GM12878 (cell line): Measurements from ENCODE around the gene SLC38A3. TPM values are rescaled to one million over a fixed set of nuclear protein-coding genes. Genes with fewer than 3 reads are reported as not detected.

Experiments used
- ATAC-seq: fragments of 200-7000 bp; cut with Tn5 transposase; 3 replicates; pipeline ENCODE4 v1.9.1; 2020; ENCODE audit warnings: mild to moderate bottlenecking, moderate library complexity
- BruUV-seq: library from RNA; stranded (reverse); fragments of 400-500 nt; replicated peaks from 2 replicates; lab custom pipeline; 2021; lab: Mats Ljungman, UMichigan
- CTCF ChIA-PET: fragments of 300-600 bp; sonication (Branson Sonifier 250); formaldehyde crosslinking; extraction: SDS; loops from one replicate; lab custom pipeline; 2021; ENCODE audit warnings: inconsistent platforms; lab: Yijun Ruan, JAX
- POLR2A ChIA-PET: fragments of 350-600 bp; formaldehyde crosslinking; extraction: SDS; loops from one replicate; lab custom pipeline; 2021; ENCODE audit warnings: inconsistent platforms; lab: Charles Lee
- RAD21 ChIA-PET: fragments of 300-600 bp; sonication (Branson Sonifier 250); formaldehyde crosslinking; loops from one replicate; lab custom pipeline; 2023; ENCODE audit warnings: antibody characterized with exemption; ENCODE audit not compliant: unreplicated experiment; lab: Charles Lee
- SMC1A ChIA-PET: fragments of 300-600 bp; sonication (Branson Sonifier 250); formaldehyde crosslinking; loops from one replicate; lab custom pipeline; 2023; ENCODE audit not compliant: unreplicated experiment, uncharacterized antibody; lab: Charles Lee
- DNase-seq: peaks from one replicate; pipeline ENCODE4 v3.0.0-alpha.2; 2011; ENCODE audit warnings: low read depth, low spot score
- FAIRE-seq: peaks from 3 replicates; lab custom pipeline; 2011; peaks lifted over from hg19 to GRCh38; lab: Jason Lieb, UNC
- H2AFZ ChIP-seq: 2 replicates; pipeline ENCODE4 v1.6.0; 2011; ENCODE audit warnings: low read depth, low read length, control low read depth; ENCODE audit not compliant: control insufficient read depth
- H3K27ac ChIP-seq: 2 replicates; pipeline ENCODE4 v1.5.1; 2011; ENCODE audit warnings: control low read depth; ENCODE audit not compliant: control insufficient read depth, insufficient read depth
- H3K27me3 ChIP-seq, 2 experiments: replicated peaks in 1 of 2; 2 replicates each; pipeline versions ENCODE4 v1.6.0 to v1.6.1; 2011; ENCODE audit warnings: low read length in 1 of 2; ENCODE audit not compliant: control insufficient read depth in 2 of 2, insufficient read depth in 2 of 2
- H3K36me3 ChIP-seq, 2 experiments: 2 replicates each; pipeline ENCODE4 v1.5.1; 2011; ENCODE audit warnings: low read length in 1 of 2; ENCODE audit not compliant: control insufficient read depth in 2 of 2, insufficient read depth in 2 of 2
- H3K4me1 ChIP-seq: 2 replicates; pipeline ENCODE4 v1.6.1; 2011; ENCODE audit warnings: mild to moderate bottlenecking, low read length, moderate library complexity, mixed read lengths; ENCODE audit not compliant: control insufficient read depth, insufficient read depth
- H3K4me2 ChIP-seq: 2 replicates; pipeline ENCODE4 v1.6.0; 2011; ENCODE audit warnings: control low read depth; ENCODE audit not compliant: control insufficient read depth, insufficient read depth
- H3K4me3 ChIP-seq: fragments of 200-600 bp; sonication (generic); 2 replicates; pipeline ENCODE4 v1.5.1; 2016
- H3K79me2 ChIP-seq: 2 replicates; pipeline ENCODE4 v1.6.0; 2011; ENCODE audit warnings: low read length; ENCODE audit not compliant: control insufficient read depth, insufficient read depth
- H3K9ac ChIP-seq: 2 replicates; pipeline ENCODE4 v1.8.0; 2011; ENCODE audit warnings: low read length, control low read depth, mixed read lengths; ENCODE audit not compliant: control insufficient read depth, insufficient read depth
- H3K9me3 ChIP-seq: replicated peaks from 3 replicates; pipeline ENCODE4 v1.5.1; 2011; ENCODE audit warnings: mild to moderate bottlenecking, low read length; ENCODE audit not compliant: control insufficient read depth, insufficient read depth
- H4K20me1 ChIP-seq: 2 replicates; pipeline ENCODE4 v1.6.0; 2011; ENCODE audit not compliant: control insufficient read depth, insufficient read depth
- EP300 ChIP-seq, 2 experiments: fragments of 150-350 bp in 1 of 2; IDR thresholded peaks; 2 replicates each; pipeline ENCODE4 v1.6.1; 2011 to 2012; ENCODE audit warnings: low read depth in 2 of 2, low read length in 2 of 2, borderline replicate concordance in 1 of 2, improper control_type of control experiment in 1 of 2, inconsistent platforms in 1 of 2; ENCODE audit not compliant: control insufficient read depth in 1 of 2
- FOXK2 ChIP-seq: fragments of 450-650 bp; IDR thresholded peaks from 2 replicates; pipeline ENCODE4 v1.6.1; 2017; ENCODE audit warnings: mild to moderate bottlenecking, moderate library complexity
- IKZF2 ChIP-seq, 2 experiments: fragments of 450-650 bp; IDR thresholded peaks; 2 replicates each; pipeline ENCODE4 v1.6.1; 2017; ENCODE audit warnings: mild to moderate bottlenecking in 2 of 2, moderate library complexity in 2 of 2
- LARP7 ChIP-seq: fragments of 450-650 bp; IDR thresholded peaks from 2 replicates; pipeline ENCODE4 v1.6.1; 2017; ENCODE audit warnings: mild to moderate bottlenecking
- MTA2 ChIP-seq: fragments of 450-650 bp; IDR thresholded peaks from 2 replicates; pipeline ENCODE4 v1.6.1; 2016; ENCODE audit warnings: low read depth, mild to moderate bottlenecking, moderate library complexity
- YY1 ChIP-seq: IDR thresholded peaks from 2 replicates; pipeline ENCODE4 v1.6.1; 2011; ENCODE audit warnings: low read depth, mild to moderate bottlenecking, low read length
- WGBS: methylation state at CpG from one replicate; pipeline ENCODE4 v1.1.6; 2016; ENCODE audit warnings: low lambda C conversion rate; ENCODE audit not compliant: insufficient replicate concordance, insufficient coverage; ENCODE audit errors: missing lambda C conversion rate; 5-methylcytosine and 5-hydroxymethylcytosine counted together
- in situ Hi-C: fragments of 300-500 bp; cut with MboI; formaldehyde crosslinking; loops from 9 replicates; pipeline ENCODE4 v1.14.3; 2018; ENCODE audit warnings: mixed read lengths
- intact Hi-C: fragments of 100-400 bp; cut with micrococcal nuclease; formaldehyde crosslinking; loops from one replicate; pipeline ENCODE4 v1.14.2; 2022; ENCODE audit not compliant: unreplicated experiment
- polyA plus RNA-seq, 11 experiments: library from polyadenylated mRNA; depleted of rRNA in 4 of 11; unstranded in 6 of 11; stranded (reverse) in 5 of 11; fragments of >200 nt; fragmentation: Nextera tagmentation in 4 of 11; fragmentation: Illumina TruSeq in 1 of 11; extraction: Ambion mirVana in 4 of 11; extraction: Trizol in 1 of 11; gene quantifications; 1 replicate in 1 of 11; 2 replicates in 10 of 11; pipeline versions ENCODE4 v1.2.1 to v1.2.3, GENCODE V29; 2011 to 2016; ENCODE audit warnings: inconsistent platforms in 2 of 11, missing spikeins in 2 of 11, low read depth in 1 of 11
- total RNA-seq, 4 experiments: library from RNA; depleted of rRNA in 3 of 4; stranded (reverse); fragments of >200 nt in 3 of 4; fragmentation: Illumina TruSeq in 1 of 4; extraction: Trizol in 1 of 4; gene quantifications; 2 replicates each; pipeline versions ENCODE4 v1.2.1 to v1.2.3, GENCODE V29; 2013 to 2021
- TF ChIP-seq, protein P1 (sequence below): fragments of 450-650 bp; conservative IDR thresholded peaks from 2 replicates; pipeline ENCODE4 v1.6.1; 2017; ENCODE audit warnings: mild to moderate bottlenecking, moderate library complexity
- TF ChIP-seq, protein P2 (sequence below): fragments of 450-650 bp; IDR thresholded peaks from 2 replicates; pipeline ENCODE4 v1.6.1; 2016; ENCODE audit warnings: mild to moderate bottlenecking
- TF ChIP-seq, protein P3 (sequence below): IDR thresholded peaks from 2 replicates; pipeline ENCODE4 v1.6.1; 2012; ENCODE audit warnings: mild to moderate bottlenecking, low read depth, low read length
- TF ChIP-seq, protein P4 (sequence below): fragments of 150-350 bp; IDR thresholded peaks from 2 replicates; pipeline ENCODE4 v1.6.1; 2014; ENCODE audit warnings: mild to moderate bottlenecking, low read depth, low read length
- TF ChIP-seq, protein P5 (sequence below): fragments of 450-650 bp; IDR thresholded peaks from 2 replicates; pipeline ENCODE4 v1.6.1; 2017; ENCODE audit warnings: mild to moderate bottlenecking, moderate library complexity

The SLC38A3 gene
- total and polyA plus RNA-seq, 10 of the 15 experiments (the other 5 are each of a cell fraction or from before 2014, with no cell fraction given): 0.14 TPM; not detected in 9

DNA sequence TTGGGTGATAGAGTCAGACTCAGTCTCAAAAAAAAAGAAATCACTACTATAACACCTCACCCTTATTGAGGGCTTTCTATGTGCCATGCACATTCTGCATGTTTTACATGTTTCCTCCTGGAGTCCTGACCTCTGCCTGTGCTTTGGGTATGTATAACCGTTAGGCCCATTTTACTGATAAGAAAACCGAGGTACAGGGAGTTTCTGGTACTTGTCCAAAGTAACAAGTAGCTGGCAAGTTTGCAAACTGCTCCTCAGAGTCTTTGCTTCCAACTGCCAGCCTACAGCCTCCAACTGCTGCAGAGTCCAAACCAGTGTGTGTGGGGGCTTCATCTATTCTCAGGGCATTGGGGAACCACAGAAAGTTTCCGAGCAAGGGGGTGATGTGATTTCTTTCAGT is 27.2 kb downstream of the SLC38A3 start:
- POLR2A ChIA-PET: interaction anchor here (2.5 kb wide), 1 partner anchor 11 kb away, joined by 9 read pairs; no protein-coding TSS in a partner anchor
- no peak overlapping the region for H3K4me2 ChIP-seq
- FAIRE-seq: no peak
- peaks cover 20% of the 10 kb centered on the region for H3K4me1 ChIP-seq
- no peak for DNase-seq
- CTCF ChIA-PET: no interaction called here
- in situ Hi-C loops: no loop called here
- SMC1A ChIA-PET: no interaction called here
- no peak overlapping the region for H2AFZ ChIP-seq
- peaks cover 13% of the 10 kb centered on the region for H3K79me2 ChIP-seq
- TF ChIP-seq LARP7 (no peak), MTA2 (no peak), EP300 (IDR thresholded peaks at IDR 0.05; ENCODE audit: borderline replicate concordance in 1 of 2, control insufficient read depth in 1 of 2, low read depth in 2 of 2, low read length in 2 of 2) (no peak), IKZF2 (IDR thresholded peaks at IDR 0.05) (no peak), FOXK2 (no peak), YY1 (no peak)
- TF ChIP-seq, protein P1, sequence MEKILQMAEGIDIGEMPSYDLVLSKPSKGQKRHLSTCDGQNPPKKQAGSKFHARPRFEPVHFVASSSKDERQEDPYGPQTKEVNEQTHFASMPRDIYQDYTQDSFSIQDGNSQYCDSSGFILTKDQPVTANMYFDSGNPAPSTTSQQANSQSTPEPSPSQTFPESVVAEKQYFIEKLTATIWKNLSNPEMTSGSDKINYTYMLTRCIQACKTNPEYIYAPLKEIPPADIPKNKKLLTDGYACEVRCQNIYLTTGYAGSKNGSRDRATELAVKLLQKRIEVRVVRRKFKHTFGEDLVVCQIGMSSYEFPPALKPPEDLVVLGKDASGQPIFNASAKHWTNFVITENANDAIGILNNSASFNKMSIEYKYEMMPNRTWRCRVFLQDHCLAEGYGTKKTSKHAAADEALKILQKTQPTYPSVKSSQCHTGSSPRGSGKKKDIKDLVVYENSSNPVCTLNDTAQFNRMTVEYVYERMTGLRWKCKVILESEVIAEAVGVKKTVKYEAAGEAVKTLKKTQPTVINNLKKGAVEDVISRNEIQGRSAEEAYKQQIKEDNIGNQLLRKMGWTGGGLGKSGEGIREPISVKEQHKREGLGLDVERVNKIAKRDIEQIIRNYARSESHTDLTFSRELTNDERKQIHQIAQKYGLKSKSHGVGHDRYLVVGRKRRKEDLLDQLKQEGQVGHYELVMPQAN: no peak
- TF ChIP-seq, protein P2, sequence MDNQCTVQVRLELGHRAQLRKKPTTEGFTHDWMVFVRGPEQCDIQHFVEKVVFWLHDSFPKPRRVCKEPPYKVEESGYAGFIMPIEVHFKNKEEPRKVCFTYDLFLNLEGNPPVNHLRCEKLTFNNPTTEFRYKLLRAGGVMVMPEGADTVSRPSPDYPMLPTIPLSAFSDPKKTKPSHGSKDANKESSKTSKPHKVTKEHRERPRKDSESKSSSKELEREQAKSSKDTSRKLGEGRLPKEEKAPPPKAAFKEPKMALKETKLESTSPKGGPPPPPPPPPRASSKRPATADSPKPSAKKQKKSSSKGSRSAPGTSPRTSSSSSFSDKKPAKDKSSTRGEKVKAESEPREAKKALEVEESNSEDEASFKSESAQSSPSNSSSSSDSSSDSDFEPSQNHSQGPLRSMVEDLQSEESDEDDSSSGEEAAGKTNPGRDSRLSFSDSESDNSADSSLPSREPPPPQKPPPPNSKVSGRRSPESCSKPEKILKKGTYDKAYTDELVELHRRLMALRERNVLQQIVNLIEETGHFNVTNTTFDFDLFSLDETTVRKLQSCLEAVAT: no peak
- TF ChIP-seq, protein P3, sequence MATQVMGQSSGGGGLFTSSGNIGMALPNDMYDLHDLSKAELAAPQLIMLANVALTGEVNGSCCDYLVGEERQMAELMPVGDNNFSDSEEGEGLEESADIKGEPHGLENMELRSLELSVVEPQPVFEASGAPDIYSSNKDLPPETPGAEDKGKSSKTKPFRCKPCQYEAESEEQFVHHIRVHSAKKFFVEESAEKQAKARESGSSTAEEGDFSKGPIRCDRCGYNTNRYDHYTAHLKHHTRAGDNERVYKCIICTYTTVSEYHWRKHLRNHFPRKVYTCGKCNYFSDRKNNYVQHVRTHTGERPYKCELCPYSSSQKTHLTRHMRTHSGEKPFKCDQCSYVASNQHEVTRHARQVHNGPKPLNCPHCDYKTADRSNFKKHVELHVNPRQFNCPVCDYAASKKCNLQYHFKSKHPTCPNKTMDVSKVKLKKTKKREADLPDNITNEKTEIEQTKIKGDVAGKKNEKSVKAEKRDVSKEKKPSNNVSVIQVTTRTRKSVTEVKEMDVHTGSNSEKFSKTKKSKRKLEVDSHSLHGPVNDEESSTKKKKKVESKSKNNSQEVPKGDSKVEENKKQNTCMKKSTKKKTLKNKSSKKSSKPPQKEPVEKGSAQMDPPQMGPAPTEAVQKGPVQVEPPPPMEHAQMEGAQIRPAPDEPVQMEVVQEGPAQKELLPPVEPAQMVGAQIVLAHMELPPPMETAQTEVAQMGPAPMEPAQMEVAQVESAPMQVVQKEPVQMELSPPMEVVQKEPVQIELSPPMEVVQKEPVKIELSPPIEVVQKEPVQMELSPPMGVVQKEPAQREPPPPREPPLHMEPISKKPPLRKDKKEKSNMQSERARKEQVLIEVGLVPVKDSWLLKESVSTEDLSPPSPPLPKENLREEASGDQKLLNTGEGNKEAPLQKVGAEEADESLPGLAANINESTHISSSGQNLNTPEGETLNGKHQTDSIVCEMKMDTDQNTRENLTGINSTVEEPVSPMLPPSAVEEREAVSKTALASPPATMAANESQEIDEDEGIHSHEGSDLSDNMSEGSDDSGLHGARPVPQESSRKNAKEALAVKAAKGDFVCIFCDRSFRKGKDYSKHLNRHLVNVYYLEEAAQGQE: no peak
- TF ChIP-seq, protein P4, sequence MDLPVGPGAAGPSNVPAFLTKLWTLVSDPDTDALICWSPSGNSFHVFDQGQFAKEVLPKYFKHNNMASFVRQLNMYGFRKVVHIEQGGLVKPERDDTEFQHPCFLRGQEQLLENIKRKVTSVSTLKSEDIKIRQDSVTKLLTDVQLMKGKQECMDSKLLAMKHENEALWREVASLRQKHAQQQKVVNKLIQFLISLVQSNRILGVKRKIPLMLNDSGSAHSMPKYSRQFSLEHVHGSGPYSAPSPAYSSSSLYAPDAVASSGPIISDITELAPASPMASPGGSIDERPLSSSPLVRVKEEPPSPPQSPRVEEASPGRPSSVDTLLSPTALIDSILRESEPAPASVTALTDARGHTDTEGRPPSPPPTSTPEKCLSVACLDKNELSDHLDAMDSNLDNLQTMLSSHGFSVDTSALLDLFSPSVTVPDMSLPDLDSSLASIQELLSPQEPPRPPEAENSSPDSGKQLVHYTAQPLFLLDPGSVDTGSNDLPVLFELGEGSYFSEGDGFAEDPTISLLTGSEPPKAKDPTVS: no peak
- TF ChIP-seq, protein P5, sequence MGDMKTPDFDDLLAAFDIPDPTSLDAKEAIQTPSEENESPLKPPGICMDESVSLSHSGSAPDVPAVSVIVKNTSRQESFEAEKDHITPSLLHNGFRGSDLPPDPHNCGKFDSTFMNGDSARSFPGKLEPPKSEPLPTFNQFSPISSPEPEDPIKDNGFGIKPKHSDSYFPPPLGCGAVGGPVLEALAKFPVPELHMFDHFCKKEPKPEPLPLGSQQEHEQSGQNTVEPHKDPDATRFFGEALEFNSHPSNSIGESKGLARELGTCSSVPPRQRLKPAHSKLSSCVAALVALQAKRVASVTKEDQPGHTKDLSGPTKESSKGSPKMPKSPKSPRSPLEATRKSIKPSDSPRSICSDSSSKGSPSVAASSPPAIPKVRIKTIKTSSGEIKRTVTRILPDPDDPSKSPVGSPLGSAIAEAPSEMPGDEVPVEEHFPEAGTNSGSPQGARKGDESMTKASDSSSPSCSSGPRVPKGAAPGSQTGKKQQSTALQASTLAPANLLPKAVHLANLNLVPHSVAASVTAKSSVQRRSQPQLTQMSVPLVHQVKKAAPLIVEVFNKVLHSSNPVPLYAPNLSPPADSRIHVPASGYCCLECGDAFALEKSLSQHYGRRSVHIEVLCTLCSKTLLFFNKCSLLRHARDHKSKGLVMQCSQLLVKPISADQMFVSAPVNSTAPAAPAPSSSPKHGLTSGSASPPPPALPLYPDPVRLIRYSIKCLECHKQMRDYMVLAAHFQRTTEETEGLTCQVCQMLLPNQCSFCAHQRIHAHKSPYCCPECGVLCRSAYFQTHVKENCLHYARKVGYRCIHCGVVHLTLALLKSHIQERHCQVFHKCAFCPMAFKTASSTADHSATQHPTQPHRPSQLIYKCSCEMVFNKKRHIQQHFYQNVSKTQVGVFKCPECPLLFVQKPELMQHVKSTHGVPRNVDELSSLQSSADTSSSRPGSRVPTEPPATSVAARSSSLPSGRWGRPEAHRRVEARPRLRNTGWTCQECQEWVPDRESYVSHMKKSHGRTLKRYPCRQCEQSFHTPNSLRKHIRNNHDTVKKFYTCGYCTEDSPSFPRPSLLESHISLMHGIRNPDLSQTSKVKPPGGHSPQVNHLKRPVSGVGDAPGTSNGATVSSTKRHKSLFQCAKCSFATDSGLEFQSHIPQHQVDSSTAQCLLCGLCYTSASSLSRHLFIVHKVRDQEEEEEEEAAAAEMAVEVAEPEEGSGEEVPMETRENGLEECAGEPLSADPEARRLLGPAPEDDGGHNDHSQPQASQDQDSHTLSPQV: no peak
- no peak overlapping the region for H3K9ac ChIP-seq
- BruUV-seq: no TSS peak
- H3K9me3 ChIP-seq: no peaks in the 10 kb centered on the region
- no peak overlapping the region for H3K27ac ChIP-seq
- no peaks in the 10 kb centered on the region for H3K27me3 ChIP-seq
- H4K20me1 ChIP-seq: no peaks in the 10 kb centered on the region
- H3K36me3 ChIP-seq: no peaks in the 10 kb centered on the region; a peak in 1 of 4 replicates
- H3K4me3 ChIP-seq: no peak overlapping the region
- no peak for ATAC-seq
- RAD21 ChIA-PET: no interaction called here
- intact Hi-C loops: no loop called here
- WGBS: 36% methylated on average over 3 of the region's 3 CpGs
